ENCODE measurements around the gene ZNF200.

DNA sequence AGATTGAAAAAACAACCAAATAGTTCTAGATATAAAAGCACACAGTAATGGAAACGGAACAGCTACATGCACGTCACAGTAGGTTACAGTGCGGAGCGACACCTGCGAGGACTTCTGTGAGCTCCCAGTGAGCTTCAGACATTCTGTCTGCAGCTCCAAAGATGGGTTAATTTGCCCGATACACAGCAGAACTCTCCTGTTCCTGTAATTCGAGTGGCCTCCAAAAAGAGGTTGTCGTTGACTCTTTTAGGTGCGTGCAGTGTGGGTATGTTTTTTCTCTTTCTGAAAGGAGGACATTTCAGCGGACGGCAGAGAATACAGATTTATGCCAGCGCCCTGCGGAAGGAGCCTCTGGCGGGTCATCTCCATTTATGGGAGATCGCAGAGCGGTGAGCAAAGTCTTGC, 44.0 kb downstream of the ZNF200 start:
- no peak for TF ChIP-seq CTCF (IDR thresholded peaks at IDR 0.05)
- TF ChIP-seq POLR2A (IDR thresholded peaks at IDR 0.05): no peak
